ENCODE results near the gene PTPRN2.

PTPRN2 gene

DNA sequence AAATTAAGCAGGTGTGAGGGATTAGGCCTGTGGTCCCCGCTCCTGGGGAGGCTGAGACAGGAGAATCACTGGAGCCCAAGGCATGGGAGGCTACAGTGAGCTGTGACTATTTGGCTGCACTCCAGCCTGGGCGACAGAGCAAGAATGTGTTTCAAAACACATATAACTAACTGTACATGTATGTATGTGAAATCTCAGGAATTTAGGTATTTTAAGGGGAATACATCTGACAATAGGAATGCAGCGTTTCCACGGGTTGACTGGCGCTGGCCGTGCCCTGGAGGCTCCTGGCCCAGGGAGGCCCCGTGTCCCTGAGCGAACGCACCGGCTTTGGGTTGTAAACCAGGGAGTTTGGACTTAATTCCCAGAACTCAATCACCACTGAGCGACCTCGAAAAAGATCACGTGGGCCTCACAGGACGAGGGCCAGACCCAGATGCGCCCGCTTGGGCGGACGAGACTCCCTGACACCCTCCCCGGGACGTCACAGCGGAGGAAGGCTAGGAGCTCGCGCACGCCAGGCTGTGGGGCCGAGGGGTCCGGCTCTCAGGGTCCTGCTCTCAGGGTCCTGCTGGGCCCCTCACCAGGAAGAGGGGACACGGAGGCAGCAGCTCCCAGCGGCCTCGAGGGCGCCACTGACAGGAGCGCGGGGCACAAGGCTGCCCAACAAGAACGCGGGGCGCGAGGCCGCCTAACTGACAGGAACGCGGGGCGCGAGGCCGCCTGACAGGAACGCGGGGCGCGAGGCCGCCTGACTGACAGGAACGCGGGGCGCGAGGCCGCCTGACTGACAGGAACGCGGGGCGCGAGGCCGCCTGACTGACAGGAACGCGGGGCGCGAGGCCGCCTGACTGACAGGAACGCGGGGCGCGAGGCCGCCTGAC lies 18.4 kb downstream of the PTPRN2 start:
- TF ChIP-seq CTCF (IDR thresholded peaks at IDR 0.05; ENCODE audit: low read depth, low read length) = no peak
- DNase-seq (ENCODE audit: extremely low read depth, low read depth) = no peak

GRCh38 chr7:158567153-158567603 lies 20.4 kb downstream of the PTPRN2 start:
- no peak for DNase-seq (ENCODE audit: extremely low read depth, low read depth)
- TF ChIP-seq CTCF (IDR thresholded peaks at IDR 0.05; ENCODE audit: low read depth, low read length) = no peak

- no peak for TF ChIP-seq CTCF (IDR thresholded peaks at IDR 0.05; ENCODE audit: low read depth, low read length)
- no peak for DNase-seq (ENCODE audit: extremely low read depth, low read depth)
Observed at GRCh38 chr7:158564663-158565035, 23.0 kb downstream of the PTPRN2 start.

- no peak for DNase-seq (ENCODE audit: extremely low read depth, low read depth)
- TF ChIP-seq CTCF (IDR thresholded peaks at IDR 0.05; ENCODE audit: low read depth, low read length) = no peak
Observed at GRCh38 chr7:158563911-158564662, 23.5 kb downstream of the PTPRN2 start.

GRCh38 chr7:158563051-158563450 lies 24.6 kb downstream of the PTPRN2 start:
- TF ChIP-seq CTCF (IDR thresholded peaks at IDR 0.05; ENCODE audit: low read depth, low read length) = no peak
- no peak for DNase-seq (ENCODE audit: extremely low read depth, low read depth)

- DNase-seq (ENCODE audit: extremely low read depth, low read depth) = no peak
- no peak for TF ChIP-seq CTCF (IDR thresholded peaks at IDR 0.05; ENCODE audit: low read depth, low read length)
Observed at GRCh38 chr7:158562517-158562916, 25.1 kb downstream of the PTPRN2 start.

- no peak for DNase-seq (ENCODE audit: extremely low read depth, low read depth)
- TF ChIP-seq CTCF (IDR thresholded peaks at IDR 0.05; ENCODE audit: low read depth, low read length) = no peak
Observed at GRCh38 chr7:158561659-158562058, 26.0 kb downstream of the PTPRN2 start.

Data from AG09319 (cell line).